ENCODE measurements around the gene DKKL1. TPM values are rescaled to one million over a fixed set of nuclear protein-coding genes. Genes with fewer than 3 reads are reported as not detected.

Gene DKKL1
- total RNA-seq, 1 donor from 2014 or later = 0.92 TPM

- H3K4me3 ChIP-seq = no peak overlapping the region
- H3K27ac ChIP-seq = peak overlapping the region; percentile 31
- H3K36me3 ChIP-seq = peaks cover 68% of the 10 kb centered on the region
- H3K27me3 ChIP-seq (ENCODE audit: low read depth) = no peaks in the 10 kb centered on the region
- H3K9me3 ChIP-seq = no peaks in the 10 kb centered on the region
- DNase-seq (no peak), ATAC-seq (no peak)
- no peak for TF ChIP-seq CTCF (IDR thresholded peaks at IDR 0.05)
- H3K4me1 ChIP-seq = peaks cover 14% of the 10 kb centered on the region
- intact Hi-C loops (cut with DNase I) = no loop called here
Measured at GRCh38 chr19:49356382-49356781, 7.3 kb upstream of the DKKL1 start.

GRCh38 chr19:49357186-49357585 is 6.5 kb upstream of the DKKL1 start:
- Histone ChIP-seq H3K27ac (no peak overlapping the region), H3K4me1 (peaks cover 16% of the 10 kb centered on the region)

GRCh38 chr19:49359851-49360820 is 3.5 kb upstream of the DKKL1 start:
- TF ChIP-seq CTCF (IDR thresholded peaks at IDR 0.05) = no peak
- intact Hi-C loops (cut with DNase I) = no loop called here
- Histone ChIP-seq H3K9me3 (no peaks in the 10 kb centered on the region), H3K36me3 (peaks cover 32% of the 10 kb centered on the region), H3K27ac (no peak overlapping the region), H3K4me1 (peaks cover 32% of the 10 kb centered on the region), H3K27me3 (ENCODE audit: low read depth) (no peaks in the 10 kb centered on the region), H3K4me3 (no peak overlapping the region)
- DNase-seq (no peak), ATAC-seq (no peak)

More at GRCh38 chr19:49357186-49357585, 6.5 kb upstream of the DKKL1 start:
- intact Hi-C loops (cut with DNase I) = no loop called here
- no peak for TF ChIP-seq CTCF (IDR thresholded peaks at IDR 0.05)
- ATAC-seq (no peak), DNase-seq (no peak)
- no peaks in the 10 kb centered on the region for H3K27me3 ChIP-seq (ENCODE audit: low read depth)
- H3K36me3 ChIP-seq = peaks cover 59% of the 10 kb centered on the region
- no peaks in the 10 kb centered on the region for H3K9me3 ChIP-seq
- no peak overlapping the region for H3K4me3 ChIP-seq

GRCh38 chr19:49361438-49362047 is 2.1 kb upstream of the DKKL1 start:
- Histone ChIP-seq H3K36me3 (peaks cover 24% of the 10 kb centered on the region), H3K4me3 (peak overlapping the region; percentile 81), H3K9me3 (no peaks in the 10 kb centered on the region), H3K27me3 (ENCODE audit: low read depth) (no peaks in the 10 kb centered on the region), H3K27ac (peak overlapping the region; percentile 90), H3K4me1 (peaks cover 20% of the 10 kb centered on the region)
- DNase-seq (peak; percentile 73), ATAC-seq (peak; percentile 53 to 56)
- no peak for TF ChIP-seq CTCF (IDR thresholded peaks at IDR 0.05)
- intact Hi-C loops (cut with DNase I) = no loop called here

GRCh38 chr19:49362048-49362928 is 1.4 kb upstream of the DKKL1 start, which contains the start of gene TEAD2:
Gene TEAD2, minus strand, starts transcription at chr19:49362416. Its CDS starts 2,341 bp downstream, at chr19:49360075.
- ATAC-seq (peak; percentile 46 to 66), DNase-seq (peak; percentile 72)
- intact Hi-C loops (cut with DNase I) = no loop called here
- H3K9me3 ChIP-seq = no peaks in the 10 kb centered on the region
- H3K4me1 ChIP-seq = peaks cover 18% of the 10 kb centered on the region
- H3K27ac ChIP-seq = peak within 1 kb of the TSS; percentile 90
- H3K4me3 ChIP-seq = peak within 1 kb of the TSS; percentile 81
- TF ChIP-seq CTCF (IDR thresholded peaks at IDR 0.05) = no peak
- H3K27me3 ChIP-seq (ENCODE audit: low read depth) = no peaks in the 10 kb centered on the region
- peaks cover 24% of the 10 kb centered on the region for H3K36me3 ChIP-seq
